HG02571 (cell line): ENCODE data around the gene ENO2.
"Not testable (repeated sequence)": the region's sequence is repeated elsewhere in the genome, so short reads cannot be mapped to it uniquely, and the experiment has no call there.

Source experiments
- ATAC-seq: cut with Tn5 transposase; IDR thresholded peaks from one replicate; pipeline ENCODE4 v1.9.1; 2021; ENCODE audit warnings: mild to moderate bottlenecking, moderate library complexity; ENCODE audit not compliant: unreplicated experiment

The ENO2 gene

GRCh38 chr12:6886206-6886999 is 28.0 kb upstream of the ENO2 start:
- not testable (repeated sequence) for ATAC-seq

GRCh38 chr12:6887460-6887859 is 26.9 kb upstream of the ENO2 start:
- ATAC-seq: no peak

GRCh38 chr12:6888360-6888759 is 26.0 kb upstream of the ENO2 start:
- no peak for ATAC-seq

GRCh38 chr12:6888794-6889193 is 25.6 kb upstream of the ENO2 start:
- not testable (repeated sequence) for ATAC-seq

GRCh38 chr12:6889775-6890573 is 24.4 kb upstream of the ENO2 start:
- not testable (repeated sequence) for ATAC-seq

GRCh38 chr12:6890789-6891645 is 23.4 kb upstream of the ENO2 start:
- ATAC-seq: peak; percentile 91

GRCh38 chr12:6891646-6892001 is 22.8 kb upstream of the ENO2 start:
- ATAC-seq: peak; percentile 4

- ATAC-seq: not testable (repeated sequence)
Observed at GRCh38 chr12:6892683-6893082, 21.7 kb upstream of the ENO2 start.

GRCh38 chr12:6894321-6894720 is 20.1 kb upstream of the ENO2 start:
- ATAC-seq: no peak

GRCh38 chr12:6896846-6897435 is 17.4 kb upstream of the ENO2 start:
- ATAC-seq: no peak

- ATAC-seq: no peak
Observed at GRCh38 chr12:6899427-6899826, 15.0 kb upstream of the ENO2 start.

- ATAC-seq: no peak
Observed at GRCh38 chr12:6899837-6900519, 14.4 kb upstream of the ENO2 start.

- no peak for ATAC-seq
Observed at GRCh38 chr12:6902448-6902847, 11.9 kb upstream of the ENO2 start.

- no peak for ATAC-seq
Observed at GRCh38 chr12:6903722-6904121, 10.7 kb upstream of the ENO2 start.

GRCh38 chr12:6904280-6905276 is 9.8 kb upstream of the ENO2 start, which contains the start of gene LRRC23:
Gene LRRC23, plus strand, starts transcription at chr12:6904822. Its CDS starts 812 bp downstream, at chr12:6905634.
- peak; percentile 93 for ATAC-seq

GRCh38 chr12:6905414-6906040 is 8.9 kb upstream of the ENO2 start:
- no peak for ATAC-seq

- not testable (repeated sequence) for ATAC-seq
Observed at GRCh38 chr12:6908141-6908540, 6.2 kb upstream of the ENO2 start.

- no peak for ATAC-seq
Observed at GRCh38 chr12:6909421-6910145, 4.8 kb upstream of the ENO2 start.
